HCEC 1CT (cell line): ENCODE data around the gene CRTAP.
A peak's percentile ranks its signal among the peaks of the same experiment; 100 is the strongest.
"Not testable (repeated sequence)": the region's sequence is repeated elsewhere in the genome, so short reads cannot be mapped to it uniquely, and the experiment has no call there.

ENCODE experiments used
- DNase-seq: peaks from one replicate; pipeline ENCODE4 v3.0.0-alpha.2; 2017

The CRTAP gene

DNA sequence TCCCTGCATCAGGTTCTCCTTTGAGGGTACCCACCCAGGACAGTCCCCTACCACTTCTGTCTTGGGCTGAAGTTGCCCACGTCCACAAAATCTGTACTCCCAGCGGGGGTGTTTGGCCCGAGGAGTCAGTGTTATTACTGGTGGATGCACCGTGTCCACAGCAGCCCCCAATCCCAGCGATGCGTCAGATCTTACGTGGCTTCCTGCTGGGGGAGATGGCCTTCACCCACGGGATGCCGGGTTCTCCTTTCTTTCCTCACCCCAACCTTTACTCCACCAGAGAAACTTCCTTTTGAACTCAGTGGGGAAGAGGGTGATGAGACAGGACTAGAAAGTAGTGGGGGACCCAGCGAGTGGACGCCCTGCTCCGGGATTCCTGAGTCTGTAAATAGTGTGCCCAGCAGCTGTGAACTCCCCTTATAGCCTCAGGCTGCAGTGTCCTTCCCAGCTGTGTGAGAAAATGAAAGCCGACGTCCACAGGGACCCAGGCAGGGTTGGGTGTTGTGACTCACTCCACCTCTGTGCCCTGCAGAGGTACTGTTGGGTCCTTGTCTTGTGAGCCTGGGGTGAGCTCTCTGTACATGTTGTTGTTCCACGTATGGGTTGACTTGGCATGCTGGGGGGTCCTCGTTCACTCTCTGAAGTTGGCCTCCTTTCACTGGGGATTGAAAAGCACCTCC is 31.5 kb downstream of the CRTAP start:
- DNase-seq = no peak

DNA sequence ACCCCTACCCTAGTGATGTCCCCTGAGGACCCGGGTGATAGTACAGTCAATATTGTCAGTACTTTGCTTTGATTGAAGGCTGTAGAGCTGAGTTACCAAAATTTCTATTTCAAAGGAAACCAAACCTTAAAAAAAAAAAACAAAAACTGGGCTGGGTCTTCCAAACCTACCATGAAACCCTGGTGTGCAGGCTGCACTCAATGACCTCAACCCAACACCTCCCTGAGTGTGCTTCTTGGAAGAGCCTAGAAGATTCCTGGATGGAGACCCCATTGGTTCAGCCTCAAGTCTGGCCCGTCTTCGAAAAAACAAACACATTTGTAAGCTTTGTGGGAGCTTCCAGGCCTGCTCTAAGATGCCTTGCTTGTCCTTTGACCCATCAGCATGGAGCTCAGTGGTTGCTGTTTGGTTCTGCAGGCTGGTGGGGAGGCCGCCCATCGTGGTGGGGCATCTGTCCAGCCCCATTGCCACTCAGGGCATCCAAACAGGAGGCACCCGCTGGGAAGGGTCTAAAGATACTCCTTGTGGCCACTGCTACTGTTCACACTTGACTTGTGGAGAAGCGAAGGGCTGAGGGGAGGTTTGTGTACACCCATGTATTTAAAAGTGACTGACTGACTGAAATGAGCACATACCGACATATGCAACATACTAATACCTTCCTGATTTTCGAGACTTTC is 32.2 kb downstream of the CRTAP start:
- no peak for DNase-seq

DNA sequence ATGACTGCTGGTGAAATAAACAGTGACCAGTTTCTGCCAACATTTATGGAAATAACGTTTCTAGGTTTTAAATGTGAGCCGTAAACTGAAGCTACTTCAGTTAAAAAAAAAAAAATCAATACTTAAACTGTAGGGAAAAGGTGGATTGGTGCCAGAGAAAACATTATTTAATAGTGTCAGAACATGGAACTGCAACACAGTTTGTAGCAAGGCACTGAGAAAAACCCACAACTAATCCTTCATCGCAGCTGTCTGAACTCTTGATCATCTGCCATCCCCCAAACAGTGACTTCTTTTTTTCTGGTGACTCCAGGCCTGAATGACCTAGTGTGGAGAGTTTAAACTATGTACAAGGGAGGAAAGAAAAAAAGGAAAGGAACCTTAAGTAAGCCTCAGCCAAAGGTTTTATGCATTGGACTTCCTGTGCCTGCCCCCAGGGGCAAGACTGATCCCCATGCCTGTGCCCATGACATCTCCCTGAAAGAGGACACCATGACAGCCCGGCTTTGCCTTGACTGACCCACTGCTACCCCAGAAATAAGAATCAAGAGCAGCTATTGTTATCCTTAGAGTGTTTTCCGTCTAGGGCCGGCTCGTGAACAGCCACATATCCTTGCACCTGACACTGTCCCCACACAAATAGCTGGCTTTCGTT is 33.1 kb downstream of the CRTAP start:
- DNase-seq = peak; percentile 41

DNA sequence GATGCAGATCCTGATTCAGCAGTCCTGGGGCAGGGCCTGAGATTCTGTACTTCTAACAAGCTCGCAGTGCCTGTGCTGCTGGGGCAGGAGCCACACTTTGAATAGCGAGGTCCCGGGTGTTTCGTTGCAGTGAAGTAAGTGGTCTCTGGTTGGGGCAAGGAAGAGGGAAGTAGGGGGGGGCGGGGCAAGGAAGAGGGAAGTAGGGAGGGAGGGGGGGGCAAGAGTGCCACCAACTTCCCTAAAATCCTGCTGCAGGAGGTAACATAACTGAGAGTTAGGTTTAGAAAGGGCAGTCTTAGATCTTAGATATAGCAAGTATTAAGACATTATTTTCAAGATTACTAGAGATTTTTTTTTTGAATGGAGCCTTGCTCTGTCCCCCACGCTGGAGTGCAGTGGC is 35.5 kb downstream of the CRTAP start:
- DNase-seq = no peak

DNA sequence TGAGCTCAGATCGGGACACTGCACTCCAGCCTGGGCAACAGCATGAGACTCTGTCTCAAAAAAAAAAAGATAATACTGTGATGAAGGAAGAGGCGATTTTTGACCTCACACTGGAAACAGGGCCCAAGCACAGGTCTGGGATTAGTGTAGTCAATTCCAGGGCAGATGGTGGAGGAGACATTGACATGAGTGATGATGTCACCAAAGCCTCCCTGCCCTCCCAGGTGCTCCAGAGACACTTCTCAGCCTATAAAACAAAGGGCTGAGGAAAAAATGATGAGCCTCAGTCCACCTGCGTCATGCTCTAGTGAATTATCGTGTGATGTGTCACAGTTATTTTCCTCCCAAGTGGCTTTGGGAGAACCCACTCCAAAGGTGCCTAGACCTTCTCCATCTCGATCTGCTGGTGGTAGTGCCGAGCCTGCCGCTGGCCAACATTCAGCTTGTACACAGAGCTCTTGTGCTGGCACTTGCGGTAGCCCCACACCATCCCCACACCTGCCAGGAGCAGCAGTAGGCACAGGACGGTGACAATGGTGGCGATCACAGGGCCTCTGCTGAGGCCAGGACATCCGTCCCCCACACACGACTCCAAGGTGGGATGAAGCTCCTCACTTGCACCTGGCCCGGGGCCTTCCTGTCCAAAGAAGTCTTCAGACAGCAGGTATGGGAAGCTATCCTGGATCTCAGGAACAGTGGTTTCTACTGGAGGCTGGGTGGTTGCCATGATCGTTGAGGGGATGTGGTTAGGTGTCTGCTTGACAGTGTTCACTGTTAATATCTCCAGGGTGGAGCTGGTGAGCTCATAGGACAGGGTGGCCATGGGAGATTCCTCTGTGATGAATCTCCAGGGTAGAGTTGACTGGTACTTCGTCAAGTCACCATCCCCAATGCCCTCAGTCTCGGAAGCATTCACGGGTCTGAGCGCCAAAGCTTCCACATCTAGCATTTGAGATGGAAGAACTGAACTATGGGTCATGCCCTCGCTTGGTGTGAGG is 38.8 kb downstream of the CRTAP start:
- no peak for DNase-seq

DNA sequence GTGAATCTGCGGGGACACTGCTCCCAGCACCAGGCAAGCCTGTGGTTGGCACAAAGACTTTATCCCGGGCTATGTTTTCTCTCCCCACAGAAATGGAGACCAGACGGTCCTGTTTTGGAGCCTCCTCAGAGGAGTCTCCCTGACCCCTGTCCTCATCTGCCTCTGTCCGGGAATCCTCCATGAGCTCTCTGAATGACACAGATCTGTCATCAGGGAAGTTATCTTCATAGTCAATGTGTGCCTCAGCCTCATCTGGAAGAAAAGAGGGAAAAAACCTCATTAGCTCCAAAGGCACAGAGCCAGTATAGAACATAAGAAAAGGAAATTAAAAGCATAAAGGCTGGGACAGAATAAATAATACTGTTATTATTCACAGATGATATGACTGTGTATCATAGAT is 40.0 kb downstream of the CRTAP start:
- no peak for DNase-seq

DNA sequence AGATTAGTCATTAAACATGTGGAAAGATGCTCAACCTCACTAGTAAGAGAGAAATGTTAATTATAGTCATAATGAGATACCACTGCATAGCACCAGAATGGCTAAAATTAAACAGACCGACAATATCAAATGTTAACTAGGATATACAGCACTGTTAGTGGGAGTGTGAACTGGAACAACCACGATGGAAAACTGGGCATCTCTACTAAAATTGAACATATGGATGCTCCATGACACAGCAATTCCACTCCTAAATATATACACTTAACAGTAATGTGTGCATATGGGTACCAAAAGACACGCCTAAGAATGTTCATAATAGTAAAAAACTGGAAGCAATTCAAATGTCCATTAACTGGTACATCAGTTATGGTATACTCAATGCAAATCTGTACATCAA is 41.5 kb downstream of the CRTAP start:
- no peak for DNase-seq

DNA sequence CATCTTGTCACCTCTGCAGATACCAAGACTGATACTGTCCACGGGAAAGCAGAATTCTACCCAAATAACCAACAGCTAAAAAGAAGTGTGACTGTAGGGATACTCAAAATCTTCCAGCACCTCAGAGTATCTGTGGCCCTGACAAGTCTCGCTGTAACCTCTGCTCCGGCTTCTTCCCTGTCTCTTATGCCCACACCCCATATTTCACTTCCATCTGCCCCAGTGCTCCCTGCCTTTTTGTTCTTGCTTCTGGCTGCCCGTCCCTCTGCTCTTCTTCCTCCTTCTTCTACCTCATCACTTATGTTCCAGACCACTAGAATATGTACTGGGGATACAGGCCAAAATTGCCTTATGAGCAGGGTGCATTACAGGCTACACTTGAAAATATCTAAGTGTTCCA is 45.4 kb downstream of the CRTAP start:
- DNase-seq = no peak

DNA sequence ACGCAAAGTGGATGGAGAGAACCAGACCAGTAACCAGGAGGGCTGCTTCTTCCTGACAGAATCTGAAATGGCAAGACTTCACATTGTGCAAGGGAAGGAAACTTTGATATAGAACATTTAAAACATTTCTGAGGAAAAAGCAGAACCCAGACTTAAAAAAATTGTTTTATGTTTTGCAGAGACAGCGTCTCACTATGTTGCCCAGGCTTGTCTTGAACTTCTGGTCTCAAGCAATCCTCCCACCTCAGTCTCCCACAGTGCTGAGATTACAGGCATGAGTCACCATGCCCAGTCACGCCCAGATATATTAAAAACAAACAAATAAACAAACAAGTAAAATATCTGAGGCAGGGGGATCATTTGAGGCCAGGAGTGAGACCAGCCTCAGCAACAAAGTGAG is 46.2 kb downstream of the CRTAP start:
- no peak for DNase-seq

DNA sequence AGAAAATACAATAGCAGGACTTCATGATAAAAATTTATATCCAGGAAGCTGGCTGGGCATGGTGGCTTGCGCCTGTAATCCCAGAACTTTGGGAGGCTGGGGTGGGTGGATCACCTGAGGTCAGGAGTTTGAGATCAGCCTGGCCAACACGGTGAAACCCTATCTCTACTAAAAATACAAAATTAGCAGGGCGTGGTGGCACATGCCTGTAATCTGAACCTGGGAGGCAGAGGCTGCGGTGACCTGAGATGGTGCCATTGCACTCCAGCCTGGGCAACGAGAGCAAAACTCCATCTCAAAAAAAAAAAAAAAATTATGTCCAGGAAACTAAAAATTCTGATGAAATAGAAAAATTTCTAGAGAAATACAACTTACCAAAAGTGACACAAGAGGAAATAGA is 48.8 kb downstream of the CRTAP start:
- DNase-seq = not testable (repeated sequence)

DNA sequence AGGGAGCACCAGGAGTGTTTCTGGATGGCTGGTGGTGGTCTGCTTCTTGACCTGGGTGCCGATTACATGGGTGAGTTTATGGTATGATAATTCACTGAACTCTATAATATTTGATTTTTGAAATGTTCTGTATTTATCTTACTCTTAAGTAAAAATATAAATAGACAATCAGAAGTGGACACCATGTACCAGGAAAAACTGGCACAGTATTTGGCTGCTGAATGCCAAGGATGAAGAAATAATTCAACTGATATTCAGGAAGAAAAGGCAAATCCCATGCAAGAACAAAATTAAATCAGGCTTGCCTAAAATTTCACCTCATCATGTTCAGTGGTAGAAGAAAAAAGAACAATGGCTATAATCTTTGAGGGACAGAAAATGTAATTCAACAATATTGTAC is 51.6 kb downstream of the CRTAP start:
- DNase-seq = no peak

DNA sequence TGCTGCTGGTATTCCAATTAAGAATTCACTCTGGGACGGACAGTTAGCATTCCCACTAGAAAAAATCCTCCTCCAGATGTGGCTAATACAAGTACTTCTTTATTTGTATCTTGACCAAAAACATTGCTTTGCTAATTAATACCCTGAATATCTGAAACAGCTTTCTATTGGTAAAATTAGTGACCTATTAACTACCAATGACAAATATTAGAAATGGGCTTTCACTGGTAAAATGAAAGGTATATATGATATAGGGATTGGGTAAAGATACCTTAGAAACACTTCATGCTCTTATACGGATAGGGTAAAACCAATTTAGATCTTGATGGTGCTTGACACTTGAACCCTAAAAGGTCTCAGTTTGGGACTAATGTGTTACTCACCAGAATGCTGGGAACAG is 52.3 kb downstream of the CRTAP start:
- DNase-seq = no peak

DNA sequence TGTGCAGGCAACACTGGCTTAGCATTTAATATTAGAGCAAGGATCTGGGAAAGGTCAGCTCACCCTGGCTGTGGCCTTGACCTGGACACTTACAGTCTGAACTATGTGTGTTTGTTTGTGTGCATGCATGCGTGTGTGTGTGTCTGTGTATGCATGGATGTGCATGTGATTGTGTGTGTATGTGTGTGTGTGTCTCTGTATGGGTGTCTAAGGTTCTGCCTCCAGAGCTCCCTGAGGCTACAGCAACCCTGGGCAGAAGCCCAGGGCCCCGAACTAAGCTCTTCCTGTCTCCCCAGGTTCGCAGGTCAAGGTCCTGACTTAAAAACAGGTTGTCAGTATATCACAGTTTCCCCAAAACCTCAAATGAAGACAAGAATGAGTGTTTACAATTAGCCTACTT is 53.5 kb downstream of the CRTAP start:
- no peak for DNase-seq

DNA sequence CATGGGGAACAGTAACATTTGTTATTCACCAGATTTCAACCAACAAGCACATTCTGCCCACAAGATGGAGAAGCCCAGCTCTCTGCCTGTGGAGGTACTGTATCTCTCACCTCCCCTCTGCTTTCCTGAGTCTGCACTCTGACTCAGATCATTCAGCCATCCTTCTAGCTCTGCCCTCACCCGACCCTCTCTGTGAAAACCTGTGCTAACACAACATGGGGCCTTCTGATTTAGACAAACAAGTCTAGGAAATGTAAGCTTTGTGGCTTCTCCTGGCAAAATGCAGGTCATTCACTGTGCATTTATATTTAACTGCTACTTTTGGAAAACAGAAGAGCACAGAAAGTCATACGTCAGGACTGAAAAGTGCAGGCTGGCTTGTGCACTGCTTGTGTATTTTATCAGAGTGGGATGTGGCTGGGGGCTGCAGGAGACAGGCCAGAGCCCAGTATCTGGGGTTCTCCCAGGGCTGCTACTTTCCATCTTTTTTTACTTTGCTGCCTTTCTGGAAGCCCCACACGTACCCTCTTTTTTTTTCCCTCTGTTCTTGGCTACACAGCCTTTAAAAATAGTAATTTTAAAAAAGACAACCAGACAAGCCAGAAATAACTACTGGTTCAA is 54.0 kb downstream of the CRTAP start:
- no peak for DNase-seq

DNA sequence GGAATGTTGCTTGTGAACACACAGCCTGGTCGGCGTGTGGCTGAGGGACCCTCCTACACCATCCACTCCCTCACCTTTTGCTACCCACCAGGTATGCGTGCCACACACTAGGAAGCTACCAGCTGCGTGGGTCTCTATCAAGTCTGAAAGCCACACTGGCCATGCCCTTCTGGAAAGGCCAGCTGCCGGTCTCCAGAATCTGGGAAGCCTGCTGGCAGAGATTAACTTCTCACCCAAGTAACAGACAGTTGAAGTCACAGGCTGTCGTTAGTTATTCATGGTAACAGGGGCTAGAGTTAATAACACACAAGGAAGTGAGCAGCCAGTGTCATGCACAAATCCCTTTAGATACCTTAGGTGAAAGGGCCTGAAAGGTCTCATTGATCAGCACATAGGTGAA is 56.7 kb downstream of the CRTAP start:
- DNase-seq = no peak

DNA sequence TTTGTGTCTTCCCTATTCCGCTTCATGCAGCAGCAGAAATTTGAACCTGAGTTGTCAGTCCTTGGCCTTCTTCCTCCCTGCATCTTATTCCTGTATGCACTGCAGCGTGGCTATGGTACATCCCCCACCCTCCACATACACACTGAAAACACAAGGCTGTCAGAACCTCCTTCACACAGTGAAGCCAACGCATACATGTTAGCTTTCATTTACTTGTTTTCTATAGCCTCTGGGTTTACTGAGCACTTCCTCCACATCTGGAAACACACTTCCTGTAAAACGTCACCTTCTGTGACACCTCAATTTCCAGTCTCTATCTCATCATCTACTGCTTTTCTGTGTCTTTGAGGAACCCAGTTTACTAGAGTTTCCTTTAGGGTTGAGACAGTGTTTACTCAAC is 57.8 kb downstream of the CRTAP start:
- DNase-seq = no peak

DNA sequence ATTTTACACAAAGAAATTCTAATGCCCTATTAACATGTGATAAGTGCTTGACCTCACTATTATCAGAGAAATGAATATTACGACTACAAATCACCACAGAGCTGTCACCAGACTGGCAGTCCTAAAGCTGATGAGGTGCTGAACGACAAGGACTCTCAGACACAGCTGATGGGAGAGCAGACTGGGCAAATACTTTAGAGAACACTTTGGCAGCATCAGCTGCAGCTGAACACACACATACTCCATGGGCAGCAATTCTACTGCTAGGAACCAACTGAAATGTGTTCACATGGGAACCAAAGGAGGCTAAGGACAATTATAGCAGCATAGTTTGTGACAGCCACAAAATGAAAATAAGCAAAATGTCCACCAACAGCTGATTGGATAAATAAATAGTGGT is 59.3 kb downstream of the CRTAP start:
- no peak for DNase-seq

DNA sequence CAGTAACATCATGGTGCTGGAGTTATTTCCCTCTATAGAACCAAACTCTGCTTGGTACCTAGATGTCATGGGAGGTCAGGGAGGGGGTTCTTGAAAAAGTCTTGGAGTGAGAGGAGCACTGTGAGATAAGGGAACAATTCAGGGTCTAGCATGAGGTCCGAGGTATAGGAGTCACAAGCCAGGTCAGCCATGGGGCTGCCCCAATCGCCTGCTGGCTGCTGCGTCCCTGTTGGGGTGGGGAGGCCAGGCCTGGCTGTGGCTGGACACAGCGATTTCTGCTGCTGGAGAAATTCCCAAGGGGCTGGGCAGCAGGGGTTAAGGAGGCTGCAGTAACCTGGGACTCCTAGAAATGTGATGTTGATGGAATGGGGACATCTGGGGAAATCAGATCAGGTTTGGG is 59.9 kb downstream of the CRTAP start:
- no peak for DNase-seq

DNA sequence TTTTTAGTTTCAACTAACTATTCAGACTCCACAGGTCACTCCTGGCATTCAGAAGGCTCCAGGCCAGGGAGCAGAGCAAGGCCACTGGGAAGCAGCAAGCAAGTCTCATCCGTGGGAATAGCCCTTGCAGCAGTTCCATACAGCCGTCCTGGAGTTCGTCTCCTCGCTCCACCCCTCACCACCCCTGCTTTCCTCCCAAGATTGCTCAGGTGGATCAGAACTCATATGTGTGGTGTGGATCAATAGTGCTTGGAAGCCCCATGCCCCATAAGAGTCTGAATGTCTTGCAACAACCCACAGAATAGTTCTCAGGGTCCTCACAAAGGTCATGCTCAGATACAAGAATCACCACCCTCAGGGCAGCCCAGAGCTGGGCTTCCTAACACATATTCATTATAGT is 60.3 kb downstream of the CRTAP start:
- DNase-seq = no peak

DNA sequence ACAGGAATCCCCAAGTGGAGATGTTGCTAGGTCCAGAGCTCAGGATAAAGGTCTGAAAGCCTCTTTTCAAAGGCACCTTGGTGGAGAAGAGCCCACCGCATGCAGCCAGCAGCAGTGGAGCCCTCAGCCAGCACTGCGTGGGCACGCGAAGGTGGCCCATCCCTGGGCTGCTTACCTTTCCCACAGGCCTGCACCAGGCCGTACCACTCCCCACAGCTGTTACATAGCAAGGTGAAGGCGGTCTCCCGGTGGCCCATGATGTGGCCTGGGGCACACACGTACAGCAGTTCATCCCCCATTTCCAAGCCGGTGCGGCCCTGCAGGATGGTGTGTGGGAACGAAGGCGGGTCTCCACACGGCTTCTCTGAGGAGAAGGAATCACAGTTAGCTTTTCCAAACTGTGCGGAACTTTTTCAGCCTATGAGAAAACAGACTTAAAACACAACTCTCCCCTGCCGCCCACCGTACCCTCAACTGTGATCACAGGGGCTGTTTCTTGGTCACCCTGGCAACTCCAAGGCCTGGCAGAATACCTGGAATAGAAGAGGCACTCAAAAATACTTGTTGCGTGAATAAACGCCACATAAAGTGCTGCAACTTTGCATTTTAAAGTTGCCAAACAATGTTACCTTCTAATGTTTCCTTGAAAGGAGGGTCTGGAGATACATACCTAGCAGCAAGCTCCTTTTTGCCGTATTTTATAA is 61.0 kb downstream of the CRTAP start:
- DNase-seq = no peak

DNA sequence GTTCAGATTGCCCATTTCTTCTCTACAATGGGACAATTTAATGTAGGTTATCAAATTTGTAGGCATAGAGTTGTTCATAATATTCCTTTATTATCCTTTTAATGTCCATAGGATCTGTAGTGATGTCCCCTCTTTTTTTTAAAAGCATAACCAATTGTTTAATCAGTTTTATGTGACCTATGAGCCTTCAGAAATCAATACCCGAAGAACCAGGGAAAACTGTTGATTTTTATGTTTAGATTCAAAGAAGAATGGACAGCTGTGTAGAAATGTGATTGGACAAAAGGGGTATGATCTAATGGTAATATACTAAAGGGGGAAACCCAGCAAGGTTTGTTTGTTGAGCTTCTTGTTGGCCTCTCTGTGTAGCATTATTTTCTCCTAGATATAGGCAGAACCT is 65.3 kb downstream of the CRTAP start:
- DNase-seq = no peak

DNA sequence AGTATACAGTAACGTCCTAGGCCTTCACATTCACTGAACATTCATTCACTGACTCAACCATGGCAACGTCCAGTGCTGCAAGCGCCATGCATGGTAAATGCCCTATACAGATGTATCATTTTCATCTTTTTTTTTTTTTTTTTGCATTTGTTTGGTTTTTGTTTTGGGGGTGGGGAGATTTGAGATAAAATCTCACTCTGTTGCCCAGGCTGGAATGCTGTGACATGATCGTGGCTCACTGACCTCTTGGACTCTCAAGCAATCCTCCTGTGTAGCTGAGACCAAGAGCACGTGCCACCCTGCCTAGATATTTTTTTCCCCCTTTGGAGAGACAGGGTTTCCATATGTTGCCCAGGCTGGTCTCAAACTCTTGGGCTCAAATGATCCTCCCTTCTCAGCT is 67.4 kb downstream of the CRTAP start:
- no peak for DNase-seq
